OCI-LY3 (cell line): ENCODE data around the gene XPO5.
"Not testable (repeated sequence)": the region's sequence is repeated elsewhere in the genome, so short reads cannot be mapped to it uniquely, and the experiment has no call there.

Experiments used
- H2AFZ ChIP-seq: fragments of 200-600, 300-600 bp; shearing (Covaris generic); 2 replicates; pipeline ENCODE4 v1.6.0; 2014; ENCODE audit warnings: antibody characterized with exemption, low read depth, low read length
- H3K27ac ChIP-seq: fragments of 200-600, 300-600 bp; sonication (generic); 2 replicates; pipeline ENCODE4 v1.5.1; 2014; ENCODE audit warnings: mild to moderate bottlenecking, low read length, moderate library complexity, mixed read lengths
- H3K27me3 ChIP-seq: fragments of 200-600, 300-600 bp; sonication (generic); 2 replicates; pipeline ENCODE4 v1.6.1; 2014; ENCODE audit warnings: low read depth, low read length, mixed read lengths
- H3K36me3 ChIP-seq: fragments of 200-600, 300-600 bp; sonication (generic); replicated peaks from 2 replicates; pipeline ENCODE3; 2014; ENCODE audit warnings: low read depth, low read length, mixed read lengths
- H3K4me1 ChIP-seq: fragments of 300-600, 200-600 bp; sonication (generic); 2 replicates; pipeline ENCODE4 v1.6.1; 2014; ENCODE audit warnings: low read length, mixed read lengths
- H3K4me2 ChIP-seq: fragments of 200-600, 300-600 bp; sonication (generic); 2 replicates; pipeline ENCODE4 v1.6.1; 2014; ENCODE audit warnings: low read length, mixed read lengths
- H3K4me3 ChIP-seq: fragments of 300-600, 200-600 bp; sonication (generic); 2 replicates; pipeline ENCODE4 v1.5.1; 2014; ENCODE audit warnings: antibody characterized with exemption, mild to moderate bottlenecking, low read length, moderate library complexity
- H3K79me2 ChIP-seq: fragments of 300-600, 200-600 bp; shearing (Covaris generic); 2 replicates; pipeline ENCODE4 v1.6.1; 2014; ENCODE audit warnings: mild to moderate bottlenecking, low read length, mixed read lengths
- H3K9ac ChIP-seq: fragments of 300-600, 200-600 bp; shearing (Covaris generic); 2 replicates; pipeline ENCODE4 v1.6.0; 2014; ENCODE audit warnings: mild to moderate bottlenecking, low read length, moderate library complexity
- H3K9me3 ChIP-seq: fragments of 200-600, 300-600 bp; shearing (Covaris generic); 2 replicates; pipeline ENCODE4 v1.6.1; 2014; ENCODE audit warnings: low read length, mixed read lengths; ENCODE audit not compliant: insufficient read depth
- H4K20me1 ChIP-seq: fragments of 200-600, 300-600 bp; sonication (generic); 2 replicates; pipeline ENCODE4 v1.6.1; 2016; ENCODE audit warnings: low read length, mixed read lengths; ENCODE audit not compliant: insufficient read depth
- EZH2phosphoT487 ChIP-seq: fragments of 200-600 bp; shearing (Covaris generic); IDR thresholded peaks from 2 replicates; pipeline ENCODE4 v1.6.1; 2018; ENCODE audit warnings: antibody characterized with exemption, mixed run types, low read depth
- TF ChIP-seq, protein P1 (sequence below): fragments of 200-600, 300-600 bp; sonication (generic); IDR thresholded peaks from 2 replicates; pipeline ENCODE4 v1.5.1; 2014; ENCODE audit warnings: antibody characterized with exemption, low read length, low read depth

XPO5 gene

GRCh38 chr6:43572015-43572414 lies 3.8 kb downstream of the XPO5 start:
- no peaks in the 10 kb centered on the region for H3K9me3 ChIP-seq
- H3K4me3 ChIP-seq: no peak overlapping the region
- H3K36me3 ChIP-seq: peaks cover 41% of the 10 kb centered on the region
- peaks cover 48% of the 10 kb centered on the region for H3K79me2 ChIP-seq
- TF ChIP-seq, protein P1, sequence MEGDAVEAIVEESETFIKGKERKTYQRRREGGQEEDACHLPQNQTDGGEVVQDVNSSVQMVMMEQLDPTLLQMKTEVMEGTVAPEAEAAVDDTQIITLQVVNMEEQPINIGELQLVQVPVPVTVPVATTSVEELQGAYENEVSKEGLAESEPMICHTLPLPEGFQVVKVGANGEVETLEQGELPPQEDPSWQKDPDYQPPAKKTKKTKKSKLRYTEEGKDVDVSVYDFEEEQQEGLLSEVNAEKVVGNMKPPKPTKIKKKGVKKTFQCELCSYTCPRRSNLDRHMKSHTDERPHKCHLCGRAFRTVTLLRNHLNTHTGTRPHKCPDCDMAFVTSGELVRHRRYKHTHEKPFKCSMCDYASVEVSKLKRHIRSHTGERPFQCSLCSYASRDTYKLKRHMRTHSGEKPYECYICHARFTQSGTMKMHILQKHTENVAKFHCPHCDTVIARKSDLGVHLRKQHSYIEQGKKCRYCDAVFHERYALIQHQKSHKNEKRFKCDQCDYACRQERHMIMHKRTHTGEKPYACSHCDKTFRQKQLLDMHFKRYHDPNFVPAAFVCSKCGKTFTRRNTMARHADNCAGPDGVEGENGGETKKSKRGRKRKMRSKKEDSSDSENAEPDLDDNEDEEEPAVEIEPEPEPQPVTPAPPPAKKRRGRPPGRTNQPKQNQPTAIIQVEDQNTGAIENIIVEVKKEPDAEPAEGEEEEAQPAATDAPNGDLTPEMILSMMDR: no peak
- TF ChIP-seq EZH2phosphoT487: no peak
- H3K4me1 ChIP-seq: peaks cover 18% of the 10 kb centered on the region
- H3K27ac ChIP-seq: no peak overlapping the region
- H3K4me2 ChIP-seq: no peak overlapping the region
- H2AFZ ChIP-seq: no peak overlapping the region
- no peaks in the 10 kb centered on the region for H4K20me1 ChIP-seq
- H3K27me3 ChIP-seq: no peaks in the 10 kb centered on the region
- H3K9ac ChIP-seq: no peak overlapping the region

DNA sequence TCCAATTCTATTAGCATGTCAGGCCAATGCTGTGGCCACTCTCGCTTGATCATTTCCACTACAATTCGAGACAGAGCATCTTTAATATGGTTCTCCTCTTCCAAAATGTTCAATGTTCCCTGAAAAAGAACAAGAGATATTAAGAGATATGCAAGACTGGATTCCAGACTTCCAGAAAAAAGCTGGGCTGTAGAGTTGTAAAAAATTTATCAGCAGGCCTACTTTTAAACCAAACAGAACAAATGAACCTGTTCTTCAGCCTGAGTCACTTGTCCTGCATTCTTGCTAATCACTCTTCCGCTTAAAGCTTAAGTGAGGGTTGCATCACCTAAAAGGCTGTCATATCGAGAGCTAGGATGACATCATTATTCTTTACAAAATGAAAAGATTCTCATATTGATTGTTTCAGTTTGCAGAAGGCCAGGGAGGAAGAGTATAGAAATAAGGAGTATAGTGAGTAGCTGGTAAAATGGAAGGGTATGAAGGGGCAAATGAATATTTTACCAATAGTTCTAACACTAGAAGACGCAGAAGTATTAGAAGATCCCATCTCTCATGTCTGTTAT lies 4.9 kb downstream of the XPO5 start:
- H2AFZ ChIP-seq: no peak overlapping the region
- no peak overlapping the region for H3K9ac ChIP-seq
- H3K27me3 ChIP-seq: no peaks in the 10 kb centered on the region
- peaks cover 38% of the 10 kb centered on the region for H3K79me2 ChIP-seq
- no peak overlapping the region for H3K4me3 ChIP-seq
- H3K4me1 ChIP-seq: peaks cover 18% of the 10 kb centered on the region
- H3K36me3 ChIP-seq: peaks cover 45% of the 10 kb centered on the region
- peak overlapping the region; percentile 52 for H3K27ac ChIP-seq
- no peaks in the 10 kb centered on the region for H3K9me3 ChIP-seq
- TF ChIP-seq, protein P1: no peak
- TF ChIP-seq EZH2phosphoT487: no peak
- no peaks in the 10 kb centered on the region for H4K20me1 ChIP-seq
- H3K4me2 ChIP-seq: peak overlapping the region; percentile 10; the same call in 1 of the 2 replicates

DNA sequence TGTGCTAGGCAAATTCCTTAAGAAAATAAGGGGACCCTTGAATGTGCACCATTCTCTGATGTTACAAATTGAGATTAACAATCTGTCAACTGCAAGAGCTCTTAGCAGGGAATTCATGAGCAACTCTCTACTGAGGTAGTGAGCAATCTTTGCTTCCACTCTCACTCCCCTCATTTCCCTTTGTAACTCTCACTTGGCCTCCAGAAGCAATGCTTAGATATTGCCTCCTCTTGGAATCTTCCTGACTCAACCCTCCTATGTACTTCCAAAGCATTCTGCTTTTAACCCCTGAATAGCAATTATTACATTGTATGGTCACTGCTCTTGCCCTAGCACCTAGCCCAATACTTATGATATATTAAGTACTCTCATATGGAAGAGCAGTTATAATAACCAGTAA lies 16.5 kb downstream of the XPO5 start:
- H4K20me1 ChIP-seq: no peaks in the 10 kb centered on the region
- H3K9me3 ChIP-seq: no peaks in the 10 kb centered on the region
- H3K79me2 ChIP-seq: no peaks in the 10 kb centered on the region
- no peak overlapping the region for H3K27ac ChIP-seq
- no peak overlapping the region for H2AFZ ChIP-seq
- H3K4me3 ChIP-seq: no peak overlapping the region
- no peak overlapping the region for H3K4me2 ChIP-seq
- H3K9ac ChIP-seq: no peak overlapping the region
- no peaks in the 10 kb centered on the region for H3K27me3 ChIP-seq
- no peaks in the 10 kb centered on the region for H3K4me1 ChIP-seq
- TF ChIP-seq, protein P1: no peak
- TF ChIP-seq EZH2phosphoT487: no peak
- peaks cover 75% of the 10 kb centered on the region for H3K36me3 ChIP-seq

DNA sequence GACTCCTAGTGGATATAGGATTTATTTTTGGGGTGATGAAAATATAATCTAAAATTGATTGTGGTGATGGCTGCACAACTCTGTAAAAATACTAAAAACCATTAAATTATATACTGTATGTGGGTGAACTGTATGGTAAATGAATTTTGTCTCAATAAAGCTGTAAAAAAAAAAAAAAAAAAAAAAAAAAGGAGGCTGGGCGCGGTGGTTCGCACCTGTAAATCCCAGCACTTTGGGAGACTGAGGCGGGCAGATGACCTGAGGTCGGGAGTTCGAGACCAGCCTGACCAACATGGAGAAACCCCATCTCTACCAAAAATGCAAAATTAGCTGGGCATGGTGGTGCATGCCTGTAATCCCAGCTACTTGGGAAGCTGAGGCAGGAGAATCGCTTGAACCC lies 18.2 kb downstream of the XPO5 start:
- not testable (repeated sequence) for H3K4me2 ChIP-seq
- peaks cover 79% of the 10 kb centered on the region for H3K36me3 ChIP-seq

More for the DNA sequence above, 18.2 kb downstream of the XPO5 start:
- H3K27ac ChIP-seq, H3K9me3 ChIP-seq, H2AFZ ChIP-seq, H3K79me2 ChIP-seq, H3K27me3 ChIP-seq, H4K20me1 ChIP-seq, H3K4me1 ChIP-seq, H3K4me3 ChIP-seq, H3K9ac ChIP-seq: not testable (repeated sequence)
